Measurements from ENCODE around the gene TMPRSS11E. TPM values are rescaled to one million over a fixed set of nuclear protein-coding genes. Genes with fewer than 3 reads are reported as not detected.

TMPRSS11E gene, protein sequence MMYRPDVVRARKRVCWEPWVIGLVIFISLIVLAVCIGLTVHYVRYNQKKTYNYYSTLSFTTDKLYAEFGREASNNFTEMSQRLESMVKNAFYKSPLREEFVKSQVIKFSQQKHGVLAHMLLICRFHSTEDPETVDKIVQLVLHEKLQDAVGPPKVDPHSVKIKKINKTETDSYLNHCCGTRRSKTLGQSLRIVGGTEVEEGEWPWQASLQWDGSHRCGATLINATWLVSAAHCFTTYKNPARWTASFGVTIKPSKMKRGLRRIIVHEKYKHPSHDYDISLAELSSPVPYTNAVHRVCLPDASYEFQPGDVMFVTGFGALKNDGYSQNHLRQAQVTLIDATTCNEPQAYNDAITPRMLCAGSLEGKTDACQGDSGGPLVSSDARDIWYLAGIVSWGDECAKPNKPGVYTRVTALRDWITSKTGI
- total RNA-seq: not detected in 2 replicates

DNA sequence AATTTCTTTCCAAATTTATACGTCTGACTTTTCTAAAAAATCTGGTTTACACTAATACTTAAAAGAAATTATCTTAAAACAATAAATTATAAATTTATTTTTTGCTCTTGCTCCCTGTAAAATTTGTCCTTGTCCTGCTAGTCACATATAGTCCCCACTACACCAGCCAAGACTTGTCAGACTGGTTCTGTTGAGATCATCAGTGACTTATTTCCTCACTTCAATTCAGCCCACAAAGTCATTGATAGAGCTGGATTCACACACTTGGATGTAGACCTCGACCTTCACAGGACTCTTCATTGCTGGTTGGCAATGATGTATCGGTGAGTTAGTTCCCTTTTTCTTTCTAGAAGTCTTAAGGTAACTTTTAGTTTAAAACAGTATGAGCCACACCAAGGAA, at the start of gene TMPRSS11E:
Gene TMPRSS11E, plus strand, starts transcription at position 263 of the 400 bp plus-strand sequence. Its CDS starts 50 bp downstream, at position 313.

Other genes starting within 250 kb of the TMPRSS11E start
- gene TMPRSS11B, start 201.8 kb upstream of the TMPRSS11E start, total RNA-seq: not detected in 2 replicates
- gene YTHDC1, start 97.4 kb upstream of the TMPRSS11E start, total RNA-seq: 22.7 and 31.3 TPM in 2 replicates
- gene UGT2B17, start 128.9 kb downstream of the TMPRSS11E start, total RNA-seq: not detected in 2 replicates
- gene UGT2B15, start 223.2 kb downstream of the TMPRSS11E start, total RNA-seq: not detected in 2 replicates